Ascending aorta (tissue), 2 donors: Measurements from ENCODE around the gene SPRR1A. TPM values are rescaled to one million over a fixed set of nuclear protein-coding genes. Genes with fewer than 3 reads are reported as not detected.

Experiments
- DNase-seq, 2 donors: peaks; one replicate each; pipeline ENCODE4 v3.0.0-alpha.2; 2019; ENCODE audit warnings: low spot score in 2 of 2
- H3K27ac ChIP-seq, 2 donors: fragments of 200-600 bp; sonication (generic); one replicate each; pipeline ENCODE4 v1.5.1; 2016 to 2017; ENCODE audit warnings: mild to moderate bottlenecking in 1 of 2
- H3K27me3 ChIP-seq: fragments of 200-600 bp; sonication (generic); one replicate; pipeline ENCODE4 v1.5.1; 2017
- H3K36me3 ChIP-seq, 2 donors: fragments of 200-600 bp; sonication (generic); one replicate each; pipeline ENCODE4 v1.5.1; 2016
- H3K4me1 ChIP-seq, 2 donors: fragments of 200-600 bp; sonication (generic); one replicate each; pipeline ENCODE4 v1.5.1; 2016 to 2017; ENCODE audit warnings: mild to moderate bottlenecking in 1 of 2
- H3K4me3 ChIP-seq, 2 donors: fragments of 200-600 bp; sonication (generic); one replicate each; pipeline ENCODE4 v1.5.1; 2016 to 2017; ENCODE audit warnings: mild to moderate bottlenecking in 1 of 2
- H3K9me3 ChIP-seq, 2 donors: fragments of 200-600 bp; sonication (generic); one replicate each; pipeline ENCODE4 v1.5.1; 2016
- intact Hi-C: fragments of 100-400 bp; cut with DNase I; formaldehyde crosslinking; loops from one replicate; pipeline ENCODE4 v1.15.1; 2023
- total RNA-seq: library from RNA; depleted of rRNA; stranded (reverse); fragments of >200 nt; gene quantifications from one replicate; pipeline ENCODE4 v1.1.0, GENCODE V29; 2016
- TF ChIP-seq, protein P1 (sequence below), 3 experiments: fragments of 200-600 bp in 2 of 3; fragments of 450-650 bp in 1 of 3; sonication (generic) in 2 of 3; IDR thresholded peaks; one replicate each; pipeline ENCODE4 v1.5.1; 2016 to 2019; ENCODE audit warnings: antibody characterized with exemption in 3 of 3, mild to moderate bottlenecking in 1 of 3, moderate library complexity in 1 of 3

SPRR1A gene
- total RNA-seq, 1 donor from 2014 or later = not detected

- Histone ChIP-seq H3K27ac (no peak overlapping the region), H3K4me3 (no peak overlapping the region), H3K36me3 (no peaks in the 10 kb centered on the region), H3K4me1 (no peaks in the 10 kb centered on the region), H3K9me3 (peaks cover 0 to 4% of the 10 kb centered on the region in 2 donors), H3K27me3 (no peaks in the 10 kb centered on the region)
- intact Hi-C loops = no loop called here
- DNase-seq = no peak
- TF ChIP-seq, protein P1, sequence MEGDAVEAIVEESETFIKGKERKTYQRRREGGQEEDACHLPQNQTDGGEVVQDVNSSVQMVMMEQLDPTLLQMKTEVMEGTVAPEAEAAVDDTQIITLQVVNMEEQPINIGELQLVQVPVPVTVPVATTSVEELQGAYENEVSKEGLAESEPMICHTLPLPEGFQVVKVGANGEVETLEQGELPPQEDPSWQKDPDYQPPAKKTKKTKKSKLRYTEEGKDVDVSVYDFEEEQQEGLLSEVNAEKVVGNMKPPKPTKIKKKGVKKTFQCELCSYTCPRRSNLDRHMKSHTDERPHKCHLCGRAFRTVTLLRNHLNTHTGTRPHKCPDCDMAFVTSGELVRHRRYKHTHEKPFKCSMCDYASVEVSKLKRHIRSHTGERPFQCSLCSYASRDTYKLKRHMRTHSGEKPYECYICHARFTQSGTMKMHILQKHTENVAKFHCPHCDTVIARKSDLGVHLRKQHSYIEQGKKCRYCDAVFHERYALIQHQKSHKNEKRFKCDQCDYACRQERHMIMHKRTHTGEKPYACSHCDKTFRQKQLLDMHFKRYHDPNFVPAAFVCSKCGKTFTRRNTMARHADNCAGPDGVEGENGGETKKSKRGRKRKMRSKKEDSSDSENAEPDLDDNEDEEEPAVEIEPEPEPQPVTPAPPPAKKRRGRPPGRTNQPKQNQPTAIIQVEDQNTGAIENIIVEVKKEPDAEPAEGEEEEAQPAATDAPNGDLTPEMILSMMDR (IDR thresholded peaks at IDR 0.05) = no peak
Measured at GRCh38 chr1:152996633-152997400, 12.9 kb downstream of the SPRR1A start.

- TF ChIP-seq, protein P1 (IDR thresholded peaks at IDR 0.05) = no peak
- no peaks in the 10 kb centered on the region for H3K4me1 ChIP-seq
- H3K27me3 ChIP-seq = no peaks in the 10 kb centered on the region
- H3K27ac ChIP-seq = no peak overlapping the region
- H3K36me3 ChIP-seq = no peaks in the 10 kb centered on the region
- H3K4me3 ChIP-seq = no peak overlapping the region
- intact Hi-C loops = no loop called here
- peaks cover 0 to 4% of the 10 kb centered on the region in 2 donors for H3K9me3 ChIP-seq
- DNase-seq = no peak
Measured at GRCh38 chr1:152997901-152998300, 14.0 kb downstream of the SPRR1A start.

- no peak for DNase-seq
- H3K4me1 ChIP-seq = no peaks in the 10 kb centered on the region
- no peaks in the 10 kb centered on the region for H3K36me3 ChIP-seq
- H3K4me3 ChIP-seq = no peak overlapping the region
- intact Hi-C loops = no loop called here
- TF ChIP-seq, protein P1 (IDR thresholded peaks at IDR 0.05) = no peak
- no peak overlapping the region for H3K27ac ChIP-seq
- peaks cover 0 to 4% of the 10 kb centered on the region in 2 donors for H3K9me3 ChIP-seq
- no peaks in the 10 kb centered on the region for H3K27me3 ChIP-seq
Measured at GRCh38 chr1:152998476-152998875, 14.6 kb downstream of the SPRR1A start.

DNA sequence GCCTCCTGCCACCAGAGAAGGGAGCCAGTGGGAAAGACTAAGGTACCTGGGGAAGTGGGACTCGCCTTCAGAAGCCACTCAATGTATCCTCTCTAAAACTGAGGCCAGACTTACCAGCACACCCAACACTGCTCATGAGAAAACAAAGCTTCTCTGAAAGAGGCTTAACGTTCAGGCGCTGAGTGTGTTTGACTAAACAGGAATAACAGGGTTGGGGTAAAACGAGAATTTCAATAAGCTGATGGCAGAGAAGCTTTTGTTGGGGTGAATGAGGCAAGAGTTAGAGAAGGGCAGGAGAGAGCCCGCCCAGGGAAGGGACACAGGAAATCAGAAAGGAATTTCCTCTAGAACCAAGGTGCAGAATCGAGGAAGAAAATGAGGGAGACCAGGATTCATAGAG is 15.9 kb downstream of the SPRR1A start:
- no peak for DNase-seq
- intact Hi-C loops = no loop called here
- Histone ChIP-seq H3K9me3 (peaks cover 0 to 4% of the 10 kb centered on the region in 2 donors), H3K4me3 (no peak overlapping the region), H3K4me1 (no peaks in the 10 kb centered on the region), H3K27ac (no peak overlapping the region), H3K27me3 (no peaks in the 10 kb centered on the region), H3K36me3 (no peaks in the 10 kb centered on the region)
- TF ChIP-seq, protein P1 (IDR thresholded peaks at IDR 0.05) = no peak

DNA sequence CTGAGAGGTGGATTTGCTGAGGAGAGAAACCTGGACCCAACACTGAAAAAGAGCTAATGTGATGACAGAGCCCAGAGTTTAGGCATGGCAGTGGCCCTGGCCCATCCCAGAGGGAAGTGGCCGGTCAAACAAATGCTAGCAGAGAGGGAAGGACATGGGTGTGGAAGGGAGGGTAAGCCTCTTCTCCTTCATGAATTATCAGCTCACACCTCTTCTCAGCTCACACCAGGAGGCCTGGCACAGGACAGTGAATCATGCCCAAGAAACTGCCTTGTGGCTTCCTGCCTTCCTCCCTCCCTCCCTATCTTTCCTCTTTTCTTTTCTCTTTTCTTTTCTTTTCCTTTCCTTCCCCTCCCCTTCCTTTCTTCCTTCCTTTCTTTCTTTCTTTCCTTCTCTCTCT is 16.4 kb downstream of the SPRR1A start:
- intact Hi-C loops = no loop called here
- TF ChIP-seq, protein P1 (IDR thresholded peaks at IDR 0.05) = no peak
- H3K4me3 ChIP-seq = no peak overlapping the region
- peaks cover 0 to under 1% of the 10 kb centered on the region in 2 donors for H3K9me3 ChIP-seq
- H3K27ac ChIP-seq = no peak overlapping the region
- no peaks in the 10 kb centered on the region for H3K4me1 ChIP-seq
- no peak for DNase-seq
- H3K36me3 ChIP-seq = no peaks in the 10 kb centered on the region
- no peaks in the 10 kb centered on the region for H3K27me3 ChIP-seq
